Natural killer cell (primary cell): Measurements from ENCODE around the gene STX16. TPM values are rescaled to one million over a fixed set of nuclear protein-coding genes. Genes with fewer than 3 reads are reported as not detected.

Experiments used
- ATAC-seq, 3 donors: fragments of 150-1000 bp in 2 of 3; fragments of 200-7000 bp in 1 of 3; cut with Tn5 transposase; 1 replicate in 1 of 3; 2 replicates in 2 of 3; pipeline ENCODE4 v1.10.0; 2021; ENCODE audit warnings: mild to moderate bottlenecking in 2 of 3, moderate library complexity in 2 of 3
- DNase-seq, 2 donors: peaks; one replicate each; pipeline versions ENCODE4 v3.0.0 to v3.0.0-alpha.2; 2013 to 2021; ENCODE audit warnings: mixed read lengths in 1 of 2
- H3K27ac ChIP-seq: one replicate; pipeline ENCODE4 v1.5.1; 2013; ENCODE audit warnings: mild to moderate bottlenecking, low read length
- H3K27me3 ChIP-seq: one replicate; pipeline ENCODE4 v1.6.1; 2013; ENCODE audit warnings: low read length; ENCODE audit not compliant: control insufficient read depth, insufficient read depth
- H3K36me3 ChIP-seq: one replicate; pipeline ENCODE4 v1.6.1; 2013; ENCODE audit warnings: low read length; ENCODE audit not compliant: control insufficient read depth, insufficient read depth
- H3K4me1 ChIP-seq: one replicate; pipeline ENCODE4 v1.6.1; 2013; ENCODE audit warnings: low read length; ENCODE audit not compliant: control insufficient read depth, insufficient read depth
- H3K4me3 ChIP-seq: one replicate; pipeline ENCODE4 v1.5.1; 2013; ENCODE audit warnings: low read length
- H3K9me3 ChIP-seq: one replicate; pipeline ENCODE4 v1.6.1; 2013; ENCODE audit warnings: low read length; ENCODE audit not compliant: control insufficient read depth, insufficient read depth
- H3K27ac Mint-ChIP-seq, 2 donors: one replicate each; pipeline ENCODE4 v1.8.0; 2022; ENCODE audit warnings: mild to moderate bottlenecking in 2 of 2, mixed read lengths in 2 of 2, moderate library complexity in 1 of 2
- H3K27me3 Mint-ChIP-seq, 2 donors: one replicate each; pipeline ENCODE4 v1.8.0; 2022; ENCODE audit warnings: low read depth in 2 of 2, mixed read lengths in 2 of 2
- H3K36me3 Mint-ChIP-seq: one replicate; pipeline ENCODE4 v1.8.0; 2022; ENCODE audit warnings: mixed read lengths
- H3K4me1 Mint-ChIP-seq, 2 donors: one replicate each; pipeline ENCODE4 v1.8.0; 2022; ENCODE audit warnings: mixed read lengths in 2 of 2
- H3K4me3 Mint-ChIP-seq: one replicate; pipeline ENCODE4 v1.8.0; 2022; ENCODE audit warnings: mild to moderate bottlenecking, moderate library complexity, mixed read lengths
- H3K9me3 Mint-ChIP-seq, 2 donors: one replicate each; pipeline ENCODE4 v1.8.0; 2022; ENCODE audit warnings: mixed read lengths in 2 of 2
- CTCF ChIP-seq: fragments of 200-600 bp; IDR thresholded peaks from one replicate; pipeline ENCODE4 v1.8.0; 2022; ENCODE audit warnings: antibody characterized with exemption
- WGBS: methylation state at CpG from one replicate; pipeline ENCODE4 v1.1.7; 2013; ENCODE audit warnings: missing lambda C conversion rate; ENCODE audit not compliant: insufficient coverage; 5-methylcytosine and 5-hydroxymethylcytosine counted together
- intact Hi-C: fragments of 100-400 bp; cut with micrococcal nuclease; formaldehyde crosslinking; loops from one replicate; pipeline ENCODE4 v1.14.2; 2022
- total RNA-seq, 4 donors: library from RNA; stranded (reverse); fragments of 120-200 nt in 1 of 4; gene quantifications; one replicate each; pipeline versions ENCODE4 v1.2.3 to v1.2.4, GENCODE V29; 2013 to 2022

Gene STX16
- total RNA-seq, 3 donors from 2014 or later (not counting 1 experiment from before 2014, with no cell fraction given), result 136 to 146 (median 143) TPM

DNA sequence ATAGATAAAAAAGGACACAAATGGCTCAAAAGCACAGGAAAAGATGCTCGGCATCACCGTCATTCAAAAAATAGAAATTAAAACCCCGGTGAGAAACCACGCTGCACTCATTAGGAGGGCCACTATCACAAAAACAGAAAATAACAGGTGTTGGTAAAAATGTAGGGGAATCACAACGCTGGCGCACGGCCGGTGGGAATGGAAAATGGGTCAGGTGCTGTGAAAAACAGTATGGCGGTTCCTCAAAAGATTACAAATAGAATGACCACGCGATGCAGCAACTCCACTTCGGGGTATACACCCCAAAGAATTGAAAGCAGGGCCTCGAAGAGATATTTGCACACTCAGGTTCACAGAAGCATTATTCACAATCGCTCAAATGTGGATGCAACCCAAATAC lies 69.8 kb downstream of the STX16 start:
- ATAC-seq, result no peak
- Histone ChIP-seq H3K27me3 (peaks cover 8% of the 10 kb centered on the region), H3K4me3 (no peak overlapping the region), H3K4me1 (no peaks in the 10 kb centered on the region), H3K9me3 (no peaks in the 10 kb centered on the region), H3K36me3 (no peaks in the 10 kb centered on the region), H3K27ac (no peak overlapping the region)
- Mint-ChIP-seq H3K9me3 (no peaks in the 10 kb centered on the region), H3K4me3 (no peak overlapping the region), H3K27me3 (peaks cover 33 to 35% of the 10 kb centered on the region in 2 donors), H3K4me1 (no peaks in the 10 kb centered on the region), H3K27ac (no peak overlapping the region), H3K36me3 (no peaks in the 10 kb centered on the region)
- TF ChIP-seq CTCF, result no peak
- 92% methylated on average over 14 of the region's 14 CpGs for WGBS
- no peak for DNase-seq
- intact Hi-C loops, result no loop called here

- Mint-ChIP-seq H3K4me3 (no peak overlapping the region), H3K9me3 (no peaks in the 10 kb centered on the region), H3K4me1 (no peaks in the 10 kb centered on the region), H3K36me3 (no peaks in the 10 kb centered on the region), H3K27ac (no peak overlapping the region), H3K27me3 (peaks cover 38 to 46% of the 10 kb centered on the region in 2 donors)
- DNase-seq (peak in 1 of 2 donors; percentile 4), ATAC-seq (no peak)
- intact Hi-C loops, result no loop called here
- TF ChIP-seq CTCF, result no peak
- WGBS, result 47% methylated on average over 20 of the region's 22 CpGs
- H3K36me3 ChIP-seq, result no peaks in the 10 kb centered on the region
- H3K4me3 ChIP-seq, result no peak overlapping the region
- H3K4me1 ChIP-seq, result no peaks in the 10 kb centered on the region
- H3K27me3 ChIP-seq, result peaks cover 8% of the 10 kb centered on the region
- no peak overlapping the region for H3K27ac ChIP-seq
- no peaks in the 10 kb centered on the region for H3K9me3 ChIP-seq
Measured at GRCh38 chr20:58721951-58722778, 71.1 kb downstream of the STX16 start.

- DNase-seq (peak in 1 of 2 donors; percentile 3), ATAC-seq (no peak)
- Mint-ChIP-seq H3K27ac (no peak overlapping the region), H3K4me1 (no peaks in the 10 kb centered on the region), H3K27me3 (peaks cover 40 to 53% of the 10 kb centered on the region in 2 donors), H3K36me3 (no peaks in the 10 kb centered on the region), H3K4me3 (no peak overlapping the region), H3K9me3 (no peaks in the 10 kb centered on the region)
- Histone ChIP-seq H3K36me3 (no peaks in the 10 kb centered on the region), H3K9me3 (no peaks in the 10 kb centered on the region), H3K27ac (no peak overlapping the region), H3K4me3 (no peak overlapping the region), H3K4me1 (no peaks in the 10 kb centered on the region), H3K27me3 (peaks cover 8% of the 10 kb centered on the region)
- intact Hi-C loops, result no loop called here
- TF ChIP-seq CTCF, result no peak
- 80% methylated on average over 9 of the region's 9 CpGs for WGBS
Measured at GRCh38 chr20:58722877-58723627, 72.0 kb downstream of the STX16 start.
